Measurements from ENCODE around the gene MPZL1.
"Not testable (repeated sequence)": the region's sequence is repeated elsewhere in the genome, so short reads cannot be mapped to it uniquely, and the experiment has no call there.

Gene MPZL1

DNA sequence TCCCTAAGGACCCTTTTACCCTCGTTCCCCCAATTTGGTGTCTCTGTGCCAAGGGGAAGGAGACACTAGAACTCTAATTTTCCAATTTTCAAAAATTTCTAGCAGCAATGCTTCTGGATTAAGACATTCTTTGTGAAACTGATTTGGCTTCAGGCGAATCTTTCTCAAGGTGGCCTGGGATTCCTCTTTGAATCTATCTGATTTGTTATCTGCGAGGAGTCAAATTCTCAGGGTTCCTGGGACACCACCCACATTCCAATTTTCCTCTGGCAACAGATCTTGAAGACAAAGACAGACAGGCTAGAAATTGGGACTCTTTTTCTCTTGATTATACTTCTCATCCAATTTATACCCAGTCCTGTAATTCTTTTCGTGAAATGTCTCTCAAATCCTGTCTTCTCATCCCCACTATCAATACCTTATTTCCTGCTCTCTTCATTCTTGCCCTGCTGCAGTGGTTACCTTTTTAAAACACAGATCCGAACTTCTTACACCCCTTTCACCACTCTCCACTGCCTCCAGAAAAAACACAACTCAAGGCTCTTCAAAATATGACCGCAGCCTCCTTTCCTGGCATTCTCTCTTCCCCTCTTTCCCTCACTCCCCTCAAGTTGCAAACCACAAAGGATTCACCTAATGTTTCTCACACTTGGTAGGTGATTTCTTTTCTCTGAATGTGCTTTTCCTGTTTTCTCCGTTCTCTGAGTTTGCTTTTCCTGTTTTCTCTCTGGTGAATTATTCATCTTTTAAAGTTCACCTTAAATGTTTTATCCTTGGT, 2.7 kb upstream of the MPZL1 start:
- Histone ChIP-seq H3K27me3 (replicated peaks; ENCODE audit: control insufficient read depth, insufficient read depth, low read length, poor library complexity, severe bottlenecking) (no peaks in the 10 kb centered on the region), H3K27ac (ENCODE audit: insufficient read depth, low read length, poor library complexity, severe bottlenecking) (no peak overlapping the region), H3K4me1 (ENCODE audit: control insufficient read depth, insufficient read depth, low read length, poor library complexity, severe bottlenecking) (peaks cover 14% of the 10 kb centered on the region), H3K36me3 (ENCODE audit: control insufficient read depth, insufficient read depth, low read length) (no peaks in the 10 kb centered on the region), H3K9me3 (ENCODE audit: control insufficient read depth, low read length) (no peaks in the 10 kb centered on the region), H3K4me3 (ENCODE audit: insufficient read depth, low read depth, low read length, poor library complexity, severe bottlenecking) (no peak overlapping the region)
- no peak for DNase-seq

- DNase-seq; H3K27me3 ChIP-seq (replicated peaks; ENCODE audit: control insufficient read depth, insufficient read depth, low read length, poor library complexity, severe bottlenecking); H3K9me3 ChIP-seq (ENCODE audit: control insufficient read depth, low read length); H3K4me3 ChIP-seq (ENCODE audit: insufficient read depth, low read depth, low read length, poor library complexity, severe bottlenecking); H3K36me3 ChIP-seq (ENCODE audit: control insufficient read depth, insufficient read depth, low read length); H3K27ac ChIP-seq (ENCODE audit: insufficient read depth, low read length, poor library complexity, severe bottlenecking): not testable (repeated sequence)
- peaks cover 11% of the 10 kb centered on the region for H3K4me1 ChIP-seq (ENCODE audit: control insufficient read depth, insufficient read depth, low read length, poor library complexity, severe bottlenecking)
Observed at GRCh38 chr1:167719715-167720421, 1.9 kb upstream of the MPZL1 start.

- peaks cover 7% of the 10 kb centered on the region for H3K4me1 ChIP-seq (ENCODE audit: control insufficient read depth, insufficient read depth, low read length, poor library complexity, severe bottlenecking)
Observed at GRCh38 chr1:167720965-167721616, 691 bp upstream of the MPZL1 start.

GRCh38 chr1:167722152-167722869, 529 bp downstream of the MPZL1 start:
- Histone ChIP-seq H3K27ac (ENCODE audit: insufficient read depth, low read length, poor library complexity, severe bottlenecking) (peak overlapping the region; percentile 56), H3K9me3 (ENCODE audit: control insufficient read depth, low read length) (no peaks in the 10 kb centered on the region), H3K4me1 (ENCODE audit: control insufficient read depth, insufficient read depth, low read length, poor library complexity, severe bottlenecking) (peaks cover 10% of the 10 kb centered on the region), H3K27me3 (replicated peaks; ENCODE audit: control insufficient read depth, insufficient read depth, low read length, poor library complexity, severe bottlenecking) (no peaks in the 10 kb centered on the region), H3K4me3 (ENCODE audit: insufficient read depth, low read depth, low read length, poor library complexity, severe bottlenecking) (peak overlapping the region; percentile 88), H3K36me3 (ENCODE audit: control insufficient read depth, insufficient read depth, low read length) (no peaks in the 10 kb centered on the region)
- peak in 2 of 3 donors; percentile 13 to 18 for DNase-seq

More at GRCh38 chr1:167720965-167721616, 691 bp upstream of the MPZL1 start:
- no peaks in the 10 kb centered on the region for H3K36me3 ChIP-seq (ENCODE audit: control insufficient read depth, insufficient read depth, low read length)
- peak overlapping the region; percentile 88 for H3K4me3 ChIP-seq (ENCODE audit: insufficient read depth, low read depth, low read length, poor library complexity, severe bottlenecking)
- H3K27me3 ChIP-seq (replicated peaks; ENCODE audit: control insufficient read depth, insufficient read depth, low read length, poor library complexity, severe bottlenecking): no peaks in the 10 kb centered on the region
- DNase-seq: no peak
- no peaks in the 10 kb centered on the region for H3K9me3 ChIP-seq (ENCODE audit: control insufficient read depth, low read length)
- peak overlapping the region; percentile 56 for H3K27ac ChIP-seq (ENCODE audit: insufficient read depth, low read length, poor library complexity, severe bottlenecking)

- Histone ChIP-seq H3K4me3 (ENCODE audit: insufficient read depth, low read depth, low read length, poor library complexity, severe bottlenecking) (peak overlapping the region; percentile 88), H3K4me1 (ENCODE audit: control insufficient read depth, insufficient read depth, low read length, poor library complexity, severe bottlenecking) (peaks cover 10% of the 10 kb centered on the region), H3K27me3 (replicated peaks; ENCODE audit: control insufficient read depth, insufficient read depth, low read length, poor library complexity, severe bottlenecking) (no peaks in the 10 kb centered on the region), H3K27ac (ENCODE audit: insufficient read depth, low read length, poor library complexity, severe bottlenecking) (no peak overlapping the region), H3K9me3 (ENCODE audit: control insufficient read depth, low read length) (no peaks in the 10 kb centered on the region), H3K36me3 (ENCODE audit: control insufficient read depth, insufficient read depth, low read length) (no peaks in the 10 kb centered on the region)
- no peak for DNase-seq
Observed at GRCh38 chr1:167722870-167723251, 1.1 kb downstream of the MPZL1 start.

DNA sequence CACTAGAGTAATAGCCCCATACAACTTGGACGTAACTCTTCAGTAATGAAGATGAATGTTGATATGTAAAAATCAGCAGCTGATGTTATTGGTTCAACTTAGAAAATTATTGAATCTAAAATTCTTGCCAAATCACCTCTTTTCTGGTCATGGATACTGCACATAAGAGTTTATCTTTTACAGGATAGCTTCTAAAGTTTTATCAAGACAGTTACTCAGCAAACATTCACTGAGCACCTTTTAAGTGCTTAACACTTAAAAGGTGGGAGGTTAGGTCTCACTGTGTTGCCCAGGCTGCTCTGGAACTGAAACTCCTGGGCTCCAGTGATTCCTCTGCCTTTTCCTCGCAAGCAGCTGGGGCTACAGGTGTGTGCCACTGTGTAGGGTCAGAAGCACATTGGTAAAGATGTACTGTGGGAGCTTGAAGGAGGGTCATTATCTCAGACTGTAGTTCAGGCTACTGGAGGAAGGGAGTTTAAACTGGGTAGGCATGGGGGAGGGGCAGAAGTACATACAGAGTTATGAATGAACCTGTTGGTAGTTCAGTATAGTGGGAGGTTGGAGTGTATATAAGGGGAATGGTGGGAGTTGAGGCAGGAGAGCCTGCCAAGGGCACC, 2.0 kb downstream of the MPZL1 start:
- no peak for DNase-seq
- Histone ChIP-seq H3K4me3 (ENCODE audit: insufficient read depth, low read depth, low read length, poor library complexity, severe bottlenecking) (no peak overlapping the region), H3K27ac (ENCODE audit: insufficient read depth, low read length, poor library complexity, severe bottlenecking) (no peak overlapping the region), H3K27me3 (replicated peaks; ENCODE audit: control insufficient read depth, insufficient read depth, low read length, poor library complexity, severe bottlenecking) (no peaks in the 10 kb centered on the region), H3K4me1 (ENCODE audit: control insufficient read depth, insufficient read depth, low read length, poor library complexity, severe bottlenecking) (peaks cover 10% of the 10 kb centered on the region), H3K9me3 (ENCODE audit: control insufficient read depth, low read length) (no peaks in the 10 kb centered on the region), H3K36me3 (ENCODE audit: control insufficient read depth, insufficient read depth, low read length) (no peaks in the 10 kb centered on the region)

GRCh38 chr1:167726008-167726407, 4.2 kb downstream of the MPZL1 start:
- H3K4me1 ChIP-seq (ENCODE audit: control insufficient read depth, insufficient read depth, low read length, poor library complexity, severe bottlenecking): peaks cover 10% of the 10 kb centered on the region
- H3K9me3 ChIP-seq (ENCODE audit: control insufficient read depth, low read length): no peaks in the 10 kb centered on the region
- H3K36me3 ChIP-seq (ENCODE audit: control insufficient read depth, insufficient read depth, low read length): no peaks in the 10 kb centered on the region
- H3K27me3 ChIP-seq (replicated peaks; ENCODE audit: control insufficient read depth, insufficient read depth, low read length, poor library complexity, severe bottlenecking): no peaks in the 10 kb centered on the region
- no peak for DNase-seq
- no peak overlapping the region for H3K27ac ChIP-seq (ENCODE audit: insufficient read depth, low read length, poor library complexity, severe bottlenecking)
- H3K4me3 ChIP-seq (ENCODE audit: insufficient read depth, low read depth, low read length, poor library complexity, severe bottlenecking): no peak overlapping the region

DNA sequence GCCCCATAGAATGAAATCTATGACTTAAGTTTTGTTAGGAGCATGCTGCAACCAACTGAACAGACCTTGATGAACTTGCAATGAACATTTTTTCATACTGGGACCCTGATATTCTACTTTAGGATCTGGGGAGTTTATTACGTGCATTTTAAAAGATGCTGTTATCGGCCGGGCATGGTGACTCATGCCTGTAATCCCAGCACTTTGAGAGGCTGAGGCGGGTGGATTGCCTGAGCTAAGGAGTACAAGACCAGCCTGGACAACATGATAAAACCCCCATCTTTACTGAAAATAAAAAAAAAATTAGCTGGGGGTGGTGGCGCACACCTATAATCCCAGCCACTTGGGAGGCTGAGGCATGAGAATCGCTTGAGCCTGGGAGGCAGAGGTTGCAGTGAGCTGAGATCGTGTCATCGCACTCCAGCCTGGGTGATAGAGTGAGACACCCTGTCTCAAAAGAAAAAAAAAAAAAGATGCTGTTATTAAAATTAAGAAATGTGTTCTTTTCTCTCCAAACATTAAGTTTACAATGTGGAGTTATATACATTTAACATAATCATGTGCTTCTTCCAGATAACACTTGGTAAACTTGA, 7.1 kb downstream of the MPZL1 start:
- no peaks in the 10 kb centered on the region for H3K36me3 ChIP-seq (ENCODE audit: control insufficient read depth, insufficient read depth, low read length)
- DNase-seq: no peak
- no peaks in the 10 kb centered on the region for H3K27me3 ChIP-seq (replicated peaks; ENCODE audit: control insufficient read depth, insufficient read depth, low read length, poor library complexity, severe bottlenecking)
- no peak overlapping the region for H3K4me3 ChIP-seq (ENCODE audit: insufficient read depth, low read depth, low read length, poor library complexity, severe bottlenecking)
- peaks cover 2% of the 10 kb centered on the region for H3K4me1 ChIP-seq (ENCODE audit: control insufficient read depth, insufficient read depth, low read length, poor library complexity, severe bottlenecking)
- H3K9me3 ChIP-seq (ENCODE audit: control insufficient read depth, low read length): no peaks in the 10 kb centered on the region
- no peak overlapping the region for H3K27ac ChIP-seq (ENCODE audit: insufficient read depth, low read length, poor library complexity, severe bottlenecking)

DNA sequence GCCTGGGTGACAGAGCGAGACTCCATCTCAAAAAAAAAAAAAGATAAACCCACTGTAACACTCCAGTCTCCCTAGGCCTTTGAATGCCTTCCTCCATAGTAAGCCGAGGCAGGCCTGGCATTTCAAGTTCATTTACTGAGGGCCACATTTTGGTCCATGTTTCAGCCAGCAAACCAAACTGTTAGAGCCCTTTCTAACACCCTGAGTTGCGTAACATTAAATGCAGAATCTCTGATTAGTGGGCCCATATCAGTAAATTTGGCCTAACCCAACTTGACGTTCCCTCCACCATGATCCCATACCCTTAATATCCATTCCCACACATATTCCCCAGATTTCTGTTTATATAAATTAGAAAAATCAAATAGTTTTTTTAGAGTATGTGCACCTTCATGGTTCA, 12.4 kb downstream of the MPZL1 start:
- no peaks in the 10 kb centered on the region for H3K4me1 ChIP-seq (ENCODE audit: control insufficient read depth, insufficient read depth, low read length, poor library complexity, severe bottlenecking)
- no peaks in the 10 kb centered on the region for H3K27me3 ChIP-seq (replicated peaks; ENCODE audit: control insufficient read depth, insufficient read depth, low read length, poor library complexity, severe bottlenecking)
- H3K36me3 ChIP-seq (ENCODE audit: control insufficient read depth, insufficient read depth, low read length): no peaks in the 10 kb centered on the region
- no peaks in the 10 kb centered on the region for H3K9me3 ChIP-seq (ENCODE audit: control insufficient read depth, low read length)
- H3K27ac ChIP-seq (ENCODE audit: insufficient read depth, low read length, poor library complexity, severe bottlenecking): no peak overlapping the region
- no peak for DNase-seq
- no peak overlapping the region for H3K4me3 ChIP-seq (ENCODE audit: insufficient read depth, low read depth, low read length, poor library complexity, severe bottlenecking)
